ENCODE results near the gene FAM221B. TPM values are rescaled to one million over a fixed set of nuclear protein-coding genes. Genes with fewer than 3 reads are reported as not detected.

The FAM221B gene
- total and polyA plus RNA-seq, 9 of the 15 experiments (the other 6 are each of a cell fraction or from before 2014, with no cell fraction given): 0.01 TPM; not detected in 8

GRCh38 chr9:35814106-35814840, 14.3 kb downstream of the FAM221B start (continued):
- TF ChIP-seq FOXP4 (CRISPR knock-in tag; IDR thresholded peaks at IDR 0.05; ENCODE audit: borderline replicate concordance): no peak
- TF ChIP-seq ZNF561 (CRISPR knock-in tag; conservative IDR thresholded peaks at IDR 0.05): no peak
- no peak for TF ChIP-seq ZFPM2 (CRISPR knock-in tag; IDR thresholded peaks at IDR 0.05)
- no peak for TF ChIP-seq CREBBP (IDR thresholded peaks at IDR 0.05; ENCODE audit: low read depth, low read length)
- no peak for TF ChIP-seq KLF13 (tag; IDR thresholded peaks at IDR 0.05; ENCODE audit: borderline replicate concordance, low read depth)
- no peak for TF ChIP-seq SETDB1 (IDR thresholded peaks at IDR 0.05; ENCODE audit: low read length)
- TF ChIP-seq CXXC5 (CRISPR knock-in tag; IDR thresholded peaks at IDR 0.05): no peak
- TF ChIP-seq ZBED1 (IDR thresholded peaks at IDR 0.05): no peak
- TF ChIP-seq ZNF518B (CRISPR knock-in tag; IDR thresholded peaks at IDR 0.05): no peak
- no peak for TF ChIP-seq ZNF311 (CRISPR knock-in tag; IDR thresholded peaks at IDR 0.05)
- TF ChIP-seq SAP30 (IDR thresholded peaks at IDR 0.05; ENCODE audit: borderline replicate concordance, insufficient read depth, low read depth, low read length, poor library complexity, severe bottlenecking): peak; percentile 69
- TF ChIP-seq AFF1 (IDR thresholded peaks at IDR 0.05; ENCODE audit: low read depth in 1 of 2, partially characterized antibody in 2 of 2): no peak
- no peak for TF ChIP-seq PCBP1 (IDR thresholded peaks at IDR 0.05; ENCODE audit: low read depth, low read length, poor library complexity, severe bottlenecking)
- no peak for TF ChIP-seq C11orf30 (IDR thresholded peaks at IDR 0.05; ENCODE audit: low read depth)
- peak; percentile 11 for TF ChIP-seq DACH1 (IDR thresholded peaks at IDR 0.05; ENCODE audit: partially characterized antibody)

Data from K562 (cell line).